Keratinocyte (primary cell): ENCODE results near the gene KCNG1. TPM values are rescaled to one million over a fixed set of nuclear protein-coding genes. Genes with fewer than 3 reads are reported as not detected.

Experiments
- DNase-seq: peaks from one replicate; pipeline ENCODE4 v3.0.0-alpha.2; 2011; ENCODE audit warnings: low read depth, missing footprints, low spot score
- FAIRE-seq: peaks from 2 replicates; lab custom pipeline; 2011; peaks lifted over from hg19 to GRCh38; lab: Jason Lieb, UNC
- H2AFZ ChIP-seq: 2 replicates; pipeline ENCODE4 v1.6.0; 2012; ENCODE audit warnings: low read length, control low read depth, inconsistent platforms; ENCODE audit not compliant: control insufficient read depth
- H3K27ac ChIP-seq: 2 replicates; pipeline ENCODE4 v1.5.1; 2011; ENCODE audit warnings: low read length; ENCODE audit not compliant: control insufficient read depth, insufficient read depth
- H3K27me3 ChIP-seq: 3 replicates; pipeline ENCODE4 v1.6.0; 2011; ENCODE audit warnings: low read length; ENCODE audit not compliant: control insufficient read depth, insufficient read depth; ENCODE audit errors: extremely low read depth
- H3K36me3 ChIP-seq, 2 experiments: 2 replicates in 1 of 2; 3 replicates in 1 of 2; pipeline ENCODE4 v1.5.1; 2011; ENCODE audit warnings: low read length in 2 of 2, mild to moderate bottlenecking in 1 of 2; ENCODE audit not compliant: control insufficient read depth in 2 of 2, insufficient read depth in 2 of 2; ENCODE audit errors: extremely low read depth in 1 of 2
- H3K4me1 ChIP-seq: 3 replicates; pipeline ENCODE4 v1.5.1; 2011; ENCODE audit warnings: low read length; ENCODE audit not compliant: control insufficient read depth, insufficient read depth; ENCODE audit errors: extremely low read depth
- H3K4me2 ChIP-seq: 3 replicates; pipeline ENCODE4 v1.6.0; 2011; ENCODE audit warnings: low read depth, low read length; ENCODE audit not compliant: control insufficient read depth, insufficient read depth; ENCODE audit errors: extremely low read depth
- H3K4me3 ChIP-seq, 3 experiments: fragments of 200-600 bp in 1 of 3; sonication (generic) in 1 of 3; 2 replicates in 2 of 3; 3 replicates in 1 of 3; pipeline ENCODE4 v1.5.1; 2011 to 2016; ENCODE audit warnings: low read length in 3 of 3, mild to moderate bottlenecking in 3 of 3, control low read depth in 2 of 3, inconsistent platforms in 1 of 3, low read depth in 1 of 3, mixed read lengths in 1 of 3, mixed run types in 1 of 3, moderate library complexity in 1 of 3; ENCODE audit not compliant: control insufficient read depth in 2 of 3, insufficient read depth in 2 of 3; ENCODE audit errors: extremely low read depth in 1 of 3
- H3K79me2 ChIP-seq: 2 replicates; pipeline ENCODE4 v1.6.0; 2012; ENCODE audit warnings: low read length; ENCODE audit not compliant: control insufficient read depth, insufficient read depth
- H3K9ac ChIP-seq: 3 replicates; pipeline ENCODE4 v1.6.0; 2011; ENCODE audit warnings: low read length; ENCODE audit not compliant: control insufficient read depth, insufficient read depth; ENCODE audit errors: extremely low read depth
- H3K9me1 ChIP-seq: 3 replicates; pipeline ENCODE4 v1.6.0; 2011; ENCODE audit warnings: low read length; ENCODE audit not compliant: control insufficient read depth, insufficient read depth; ENCODE audit errors: extremely low read depth
- H3K9me3 ChIP-seq: 2 replicates; pipeline ENCODE4 v1.5.1; 2012; ENCODE audit warnings: low read depth, low read length; ENCODE audit not compliant: control insufficient read depth
- H4K20me1 ChIP-seq: 3 replicates; pipeline ENCODE4 v1.6.0; 2011; ENCODE audit warnings: low read length; ENCODE audit not compliant: control insufficient read depth, insufficient read depth; ENCODE audit errors: extremely low read depth
- EZH2 ChIP-seq: IDR thresholded peaks from one replicate; pipeline ENCODE4 v1.6.1; 2012; ENCODE audit warnings: inconsistent platforms, mild to moderate bottlenecking, low read length, moderate library complexity
- dilution Hi-C: fragments of 300-500 bp; cut with MboI; formaldehyde crosslinking; loops from one replicate; pipeline ENCODE4 v1.7.0; 2020; ENCODE audit warnings: low sequenced_read_pairs; ENCODE audit not compliant: extremely low pct_ligation_motif_present
- polyA plus RNA-seq, 5 experiments: library from polyadenylated mRNA; depleted of rRNA in 3 of 5; stranded (reverse) in 3 of 5; stranded (forward) in 1 of 5; unstranded in 1 of 5; fragments of >200 nt; gene quantifications; 1 replicate in 1 of 5; 2 replicates in 3 of 5; 3 replicates in 1 of 5; pipeline versions ENCODE4 v1.2.1 to v1.2.3, GENCODE V29; 2011 to 2012; ENCODE audit warnings: missing spikeins in 2 of 5, low read depth in 1 of 5, low replicate concordance in 1 of 5
- TF ChIP-seq, protein P1 (sequence below), 3 experiments: IDR thresholded peaks in 1 of 3; conservative IDR thresholded peaks in 1 of 3; optimal IDR thresholded peaks in 1 of 3; 2 replicates in 2 of 3; 3 replicates in 1 of 3; pipeline versions ENCODE3 to v1.5.1; 2011; ENCODE audit warnings: low read length in 3 of 3, mild to moderate bottlenecking in 3 of 3, moderate library complexity in 2 of 3, control low read depth in 1 of 3, inconsistent platforms in 1 of 3; ENCODE audit not compliant: insufficient read depth in 2 of 3; ENCODE audit errors: extremely low read depth in 1 of 3

The KCNG1 gene
- polyA plus RNA-seq, 1 donor (not counting 4 experiments of a cell fraction or from before 2014, with no cell fraction given), result 2.5 TPM

DNA sequence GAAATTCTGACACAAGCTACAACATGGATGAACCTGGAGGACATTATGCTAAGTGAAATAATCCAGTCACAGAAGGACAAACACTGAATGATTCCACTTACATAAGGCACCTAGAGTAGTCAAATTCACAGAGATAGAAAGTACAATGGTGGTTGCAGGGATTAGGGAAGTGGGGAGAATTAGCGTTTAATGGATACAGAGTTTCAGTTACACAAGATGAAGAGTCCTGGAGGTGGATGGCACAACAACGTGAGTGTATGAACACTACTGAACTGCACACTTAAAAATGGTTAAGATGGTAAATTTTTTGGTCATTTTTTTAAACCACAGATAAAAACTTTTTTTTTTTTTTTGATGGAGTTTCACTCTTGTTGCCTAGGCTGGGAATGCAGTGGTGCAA is 39.6 kb downstream of the KCNG1 start:
- H3K36me3 ChIP-seq, result no peaks in the 10 kb centered on the region
- H3K4me1 ChIP-seq, result peaks cover 33% of the 10 kb centered on the region
- DNase-seq, result no peak
- no peak overlapping the region for H3K9ac ChIP-seq
- H3K27me3 ChIP-seq, result no peaks in the 10 kb centered on the region
- no peak overlapping the region for H2AFZ ChIP-seq
- dilution Hi-C loops, result no loop called here
- H3K4me3 ChIP-seq, result no peak overlapping the region
- peaks cover 2% of the 10 kb centered on the region for H3K9me1 ChIP-seq
- TF ChIP-seq, protein P1, sequence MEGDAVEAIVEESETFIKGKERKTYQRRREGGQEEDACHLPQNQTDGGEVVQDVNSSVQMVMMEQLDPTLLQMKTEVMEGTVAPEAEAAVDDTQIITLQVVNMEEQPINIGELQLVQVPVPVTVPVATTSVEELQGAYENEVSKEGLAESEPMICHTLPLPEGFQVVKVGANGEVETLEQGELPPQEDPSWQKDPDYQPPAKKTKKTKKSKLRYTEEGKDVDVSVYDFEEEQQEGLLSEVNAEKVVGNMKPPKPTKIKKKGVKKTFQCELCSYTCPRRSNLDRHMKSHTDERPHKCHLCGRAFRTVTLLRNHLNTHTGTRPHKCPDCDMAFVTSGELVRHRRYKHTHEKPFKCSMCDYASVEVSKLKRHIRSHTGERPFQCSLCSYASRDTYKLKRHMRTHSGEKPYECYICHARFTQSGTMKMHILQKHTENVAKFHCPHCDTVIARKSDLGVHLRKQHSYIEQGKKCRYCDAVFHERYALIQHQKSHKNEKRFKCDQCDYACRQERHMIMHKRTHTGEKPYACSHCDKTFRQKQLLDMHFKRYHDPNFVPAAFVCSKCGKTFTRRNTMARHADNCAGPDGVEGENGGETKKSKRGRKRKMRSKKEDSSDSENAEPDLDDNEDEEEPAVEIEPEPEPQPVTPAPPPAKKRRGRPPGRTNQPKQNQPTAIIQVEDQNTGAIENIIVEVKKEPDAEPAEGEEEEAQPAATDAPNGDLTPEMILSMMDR (optimal IDR thresholded peaks at IDR 0.05 in 1 of 3, IDR thresholded peaks at IDR 0.05 in 1 of 3, conservative IDR thresholded peaks at IDR 0.05 in 1 of 3; ENCODE audit: extremely low read depth in 1 of 3, insufficient read depth in 2 of 3, low read length in 3 of 3), result no peak
- TF ChIP-seq EZH2, result no peak
- no peak overlapping the region for H3K27ac ChIP-seq
- H3K79me2 ChIP-seq, result no peaks in the 10 kb centered on the region
- H3K4me2 ChIP-seq, result no peak overlapping the region
- no peak for FAIRE-seq
- no peaks in the 10 kb centered on the region for H3K9me3 ChIP-seq
- no peaks in the 10 kb centered on the region for H4K20me1 ChIP-seq

DNA sequence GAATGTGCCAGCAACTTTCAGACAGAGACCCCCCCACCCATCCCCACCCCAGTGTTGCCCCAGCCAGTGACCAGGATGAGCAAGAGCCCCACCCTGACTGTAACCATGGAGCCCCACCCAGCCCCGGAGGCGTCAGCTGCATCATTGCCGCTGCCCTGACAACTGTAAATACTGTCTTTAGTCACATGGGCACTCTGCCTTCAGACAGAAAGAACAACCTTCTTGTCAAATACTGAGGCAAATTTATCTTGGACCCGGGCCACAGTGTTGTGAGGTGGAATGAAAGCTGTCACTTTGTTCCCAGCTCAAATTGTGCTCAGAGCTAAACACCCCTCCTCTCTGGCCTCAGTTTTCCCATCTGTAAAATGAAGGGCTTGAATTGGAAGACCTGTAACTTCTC is 40.5 kb downstream of the KCNG1 start:
- Histone ChIP-seq H4K20me1 (no peaks in the 10 kb centered on the region), H3K9me3 (no peaks in the 10 kb centered on the region), H3K79me2 (no peaks in the 10 kb centered on the region), H2AFZ (no peak overlapping the region), H3K9ac (peak overlapping the region; percentile 33), H3K4me1 (peaks cover 33% of the 10 kb centered on the region), H3K27ac (peak overlapping the region; percentile 2), H3K27me3 (no peaks in the 10 kb centered on the region), H3K36me3 (no peaks in the 10 kb centered on the region), H3K9me1 (peaks cover 2% of the 10 kb centered on the region), H3K4me3 (no peak overlapping the region), H3K4me2 (peak overlapping the region; percentile 61)
- TF ChIP-seq EZH2, result no peak
- TF ChIP-seq, protein P1 (optimal IDR thresholded peaks at IDR 0.05 in 1 of 3, IDR thresholded peaks at IDR 0.05 in 1 of 3, conservative IDR thresholded peaks at IDR 0.05 in 1 of 3; ENCODE audit: extremely low read depth in 1 of 3, insufficient read depth in 2 of 3, low read length in 3 of 3), result no peak
- dilution Hi-C loops, result no loop called here
- FAIRE-seq (no peak), DNase-seq (peak; percentile 65)
